Stimulated activated naive CD4-positive, alpha-beta T cell (primary cell): ENCODE data around the gene FER1L5.

Source experiments
- DNase-seq, 6 experiments: peaks; one replicate each; lab custom pipeline; 2025; lab: John Stamatoyannopoulos, UW

Gene FER1L5

DNA sequence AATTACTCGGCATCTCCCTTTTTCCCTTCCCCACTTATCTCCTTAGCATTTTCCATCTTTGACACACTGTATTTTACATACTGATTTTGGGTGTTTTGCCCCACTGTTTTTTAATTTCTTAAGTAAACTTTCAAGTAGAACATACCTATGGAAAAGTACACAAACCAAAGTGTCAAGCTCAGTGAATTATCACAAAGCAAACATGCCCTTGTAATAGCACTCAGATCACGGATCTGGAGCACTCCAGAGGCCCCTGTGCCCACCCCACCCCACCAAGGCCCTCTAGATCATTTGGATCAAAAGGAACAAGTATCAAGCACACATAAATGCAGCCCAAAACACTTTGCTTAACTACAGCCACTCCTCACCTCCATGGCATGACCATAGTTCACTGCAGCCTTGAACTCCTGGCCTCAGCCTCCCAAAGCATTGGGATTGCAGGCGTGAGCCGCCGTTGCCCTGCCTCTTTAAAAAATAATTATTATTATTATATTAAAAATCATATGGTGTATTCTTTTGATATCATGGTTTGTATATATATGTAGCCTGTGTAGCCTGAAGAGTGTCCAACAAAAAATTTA is 38.1 kb downstream of the FER1L5 start:
- DNase-seq: no peak

DNA sequence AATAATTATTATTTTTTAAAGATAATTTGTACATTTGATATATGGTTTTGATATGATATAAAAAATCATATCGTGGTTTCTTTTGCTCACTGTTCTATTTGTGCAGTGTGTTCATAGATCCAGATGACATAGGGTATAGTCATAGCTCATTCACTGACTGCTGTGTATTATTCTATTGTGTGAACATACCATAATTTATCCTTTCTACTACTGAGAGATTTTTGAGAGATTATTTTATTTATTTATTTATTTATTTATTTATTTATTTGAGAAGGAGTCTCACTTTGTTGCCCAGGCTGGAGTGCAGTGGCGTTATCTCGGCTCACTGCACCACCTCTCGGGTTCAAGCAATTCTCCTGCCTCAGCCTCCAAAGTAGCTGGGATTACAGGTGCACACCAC is 39.0 kb downstream of the FER1L5 start:
- DNase-seq: no peak

DNA sequence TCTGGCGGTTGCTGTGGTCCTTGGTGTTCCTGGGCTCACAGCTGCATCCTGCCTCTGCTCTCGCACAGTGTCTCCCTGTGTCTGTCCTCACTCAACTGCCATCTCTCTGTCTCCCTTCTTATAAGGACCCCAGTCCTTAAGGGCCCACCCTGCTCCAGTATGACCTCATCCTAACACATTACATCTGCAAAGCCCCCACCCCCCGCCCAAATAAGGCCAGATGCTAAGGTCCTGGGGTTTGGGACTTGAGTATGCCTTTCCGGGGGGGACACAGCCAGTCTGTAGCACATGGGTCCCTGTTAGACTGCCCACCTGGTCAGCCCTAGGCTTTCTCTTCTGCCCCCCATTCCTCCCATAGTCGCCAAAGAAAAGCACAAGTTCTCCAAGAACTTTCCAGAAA is 40.7 kb downstream of the FER1L5 start:
- no peak for DNase-seq

DNA sequence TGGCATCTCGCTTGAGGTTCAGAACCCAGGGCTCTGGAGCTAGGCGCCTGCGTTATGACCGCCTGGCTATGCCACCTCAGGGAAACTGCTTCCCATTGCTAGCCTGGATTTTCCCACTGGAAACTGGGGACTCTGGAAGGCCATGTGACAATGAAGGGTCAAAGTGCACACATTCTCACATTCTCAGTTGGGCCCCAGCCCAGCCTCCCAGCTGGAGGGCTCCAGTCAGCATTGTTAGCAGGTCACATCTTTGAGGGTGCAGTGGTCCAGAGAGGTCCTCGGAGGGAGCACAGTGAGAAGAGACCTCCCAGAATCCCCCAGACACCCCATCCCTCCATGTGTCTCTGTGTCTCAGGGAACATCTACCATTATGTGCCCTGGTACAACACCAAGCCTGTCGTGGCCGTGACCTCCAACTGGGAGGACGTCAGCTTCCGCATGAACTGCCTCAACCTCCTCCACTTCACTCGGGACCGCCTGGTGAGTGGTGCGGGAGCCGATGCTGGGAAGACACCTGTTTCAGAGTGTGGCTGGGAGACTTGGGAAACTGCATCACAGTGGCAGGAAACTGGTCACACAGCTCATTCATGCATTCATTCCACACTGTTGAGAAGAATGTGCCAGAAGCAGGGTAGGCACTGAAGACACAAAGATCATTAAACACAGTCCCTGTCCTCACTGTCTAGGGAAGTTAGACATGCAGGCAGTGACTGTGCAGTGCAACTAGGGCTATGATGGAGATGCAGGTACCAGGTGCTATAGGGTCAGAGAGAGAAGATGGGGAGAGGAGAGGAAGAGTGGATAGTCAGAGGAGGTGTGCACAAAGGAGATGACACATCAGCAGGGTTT is 41.6 kb downstream of the FER1L5 start:
- DNase-seq: no peak

DNA sequence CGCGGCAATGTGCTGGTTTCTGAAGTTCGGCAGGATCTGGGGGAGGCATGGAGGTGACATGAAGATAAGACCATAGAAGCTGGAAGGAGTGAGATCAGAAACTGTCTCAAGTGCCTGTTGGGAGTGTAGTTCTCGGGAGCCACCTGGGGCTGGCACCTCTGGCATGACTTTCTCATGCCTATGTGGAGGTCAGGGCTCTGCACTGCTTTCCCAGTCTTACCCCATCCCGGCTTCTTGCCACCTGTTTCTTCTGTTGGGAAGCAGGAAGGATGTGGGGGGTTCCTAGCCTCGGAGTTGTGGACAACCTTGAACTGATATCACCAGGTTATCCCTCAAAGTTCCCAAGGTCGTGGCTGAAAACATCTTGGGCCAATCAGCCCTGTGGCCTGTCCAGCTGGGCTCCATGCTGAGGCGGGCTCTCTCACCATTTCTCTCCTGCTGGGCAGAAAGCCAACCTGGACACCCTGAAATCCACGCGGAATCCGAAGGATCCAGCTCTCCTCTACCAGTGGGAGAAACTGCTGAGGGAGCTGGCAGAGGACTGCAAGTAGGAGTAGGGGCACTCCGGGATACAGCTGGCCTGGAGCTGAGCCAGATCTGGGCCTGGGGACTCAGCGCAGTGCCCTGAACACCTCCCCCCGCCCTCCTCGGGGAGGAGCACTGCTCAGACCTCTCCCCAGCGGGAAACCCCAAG is 42.5 kb downstream of the FER1L5 start:
- no peak for DNase-seq

DNA sequence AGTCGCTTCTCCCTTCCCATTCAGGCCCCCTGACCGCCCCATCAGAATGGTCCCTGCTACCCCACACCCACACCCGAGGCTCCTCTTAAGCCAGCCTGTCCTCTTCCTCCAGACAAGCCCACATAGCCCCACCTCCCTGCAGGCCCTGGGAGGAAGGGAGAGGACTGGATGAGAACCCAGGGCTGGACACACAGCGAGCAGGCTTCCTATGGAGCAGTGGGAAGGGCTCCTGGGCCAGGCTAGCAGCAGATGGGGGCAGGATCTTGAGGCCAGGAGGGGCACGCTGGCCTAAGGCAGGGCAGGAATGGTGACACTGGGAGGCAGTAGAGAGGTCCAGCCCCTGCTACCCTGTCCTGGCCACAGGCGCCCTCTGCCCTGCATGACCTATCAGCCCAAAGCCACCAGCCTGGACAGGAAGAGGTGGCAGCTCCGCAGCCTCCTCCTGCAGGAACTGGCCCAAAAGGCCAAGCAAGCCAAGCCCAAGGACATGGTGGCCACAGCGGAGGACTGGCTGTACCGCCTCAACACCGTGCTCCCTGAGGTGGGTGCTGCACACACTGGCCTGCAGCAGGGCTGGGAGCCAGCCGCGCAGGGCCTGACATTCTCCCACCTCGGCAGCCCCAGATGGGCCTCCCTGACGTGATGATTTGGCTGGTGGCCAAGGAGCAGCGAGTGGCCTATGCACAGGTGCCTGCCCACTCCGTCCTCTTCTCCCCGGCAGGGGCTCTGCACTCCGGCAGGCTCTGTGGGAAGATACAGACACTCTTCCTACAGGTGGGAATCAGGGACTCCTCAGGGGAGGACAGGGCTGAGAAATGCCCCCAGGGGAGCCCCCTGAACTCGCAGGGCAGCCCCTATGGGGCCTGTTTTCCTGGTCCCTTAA is 43.3 kb downstream of the FER1L5 start:
- DNase-seq: no peak

DNA sequence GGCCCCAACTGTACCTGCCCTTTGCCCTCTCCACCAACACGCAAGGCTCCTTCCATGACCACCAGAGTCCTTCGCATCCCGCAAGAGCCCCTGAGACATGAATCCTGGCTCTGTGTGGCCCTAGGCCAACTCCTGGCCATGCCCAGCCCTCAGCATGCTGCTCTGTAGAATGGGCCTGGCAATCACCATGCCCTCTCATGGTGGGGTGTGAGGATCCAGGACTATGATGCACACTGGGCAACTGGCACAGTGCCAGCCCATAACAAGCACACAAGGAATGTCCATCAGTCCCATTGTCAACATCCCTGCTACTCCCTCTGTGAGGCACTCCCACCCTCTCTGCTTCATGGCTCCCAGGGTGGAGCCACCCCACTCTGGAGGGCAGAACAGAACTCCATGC is 44.7 kb downstream of the FER1L5 start:
- no peak for DNase-seq

DNA sequence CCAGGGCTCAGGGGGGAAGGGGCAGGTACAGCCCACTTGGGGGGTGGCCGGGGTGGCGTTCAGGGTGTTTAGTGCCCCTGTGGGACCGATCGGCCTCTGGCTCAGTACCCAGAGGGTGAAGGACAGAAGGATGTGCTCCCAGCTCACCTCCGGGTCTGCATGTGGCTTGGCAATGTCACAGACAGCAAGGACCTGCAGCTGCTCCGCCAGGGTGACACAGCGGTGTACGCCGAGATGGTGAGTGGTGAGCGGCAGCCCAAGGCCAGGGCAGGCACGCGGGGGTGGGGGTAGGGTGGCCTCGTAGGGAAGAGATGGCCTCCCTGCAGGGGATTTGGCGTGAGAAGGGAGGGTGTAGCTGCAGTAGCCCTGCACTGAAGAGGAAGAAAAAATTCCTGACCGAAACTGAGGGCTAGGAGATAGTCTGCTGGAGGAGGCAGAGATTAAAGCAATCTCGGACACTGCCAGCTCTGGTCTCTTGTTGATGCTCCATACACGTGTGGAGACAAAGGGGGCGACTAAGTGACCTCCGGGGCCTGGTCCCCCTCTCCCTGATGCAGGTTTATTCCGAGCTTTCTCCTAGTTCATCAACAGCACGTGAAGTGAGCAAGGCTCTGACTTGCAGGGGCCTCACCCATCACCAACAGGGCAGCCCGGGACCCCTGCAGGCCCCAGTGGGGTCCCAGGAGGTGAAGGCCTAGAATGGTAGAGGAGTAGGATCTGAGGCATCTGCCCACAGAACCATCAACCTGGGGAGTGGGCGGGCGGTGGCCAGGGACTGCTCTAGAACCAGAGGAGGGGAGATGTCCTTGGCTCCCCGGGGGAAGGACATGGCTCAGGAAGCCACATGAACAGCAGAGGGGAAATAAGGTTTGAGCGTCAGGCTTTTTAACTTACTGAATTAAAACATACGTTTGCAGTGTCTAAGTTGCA is 45.4 kb downstream of the FER1L5 start:
- DNase-seq: no peak

DNA sequence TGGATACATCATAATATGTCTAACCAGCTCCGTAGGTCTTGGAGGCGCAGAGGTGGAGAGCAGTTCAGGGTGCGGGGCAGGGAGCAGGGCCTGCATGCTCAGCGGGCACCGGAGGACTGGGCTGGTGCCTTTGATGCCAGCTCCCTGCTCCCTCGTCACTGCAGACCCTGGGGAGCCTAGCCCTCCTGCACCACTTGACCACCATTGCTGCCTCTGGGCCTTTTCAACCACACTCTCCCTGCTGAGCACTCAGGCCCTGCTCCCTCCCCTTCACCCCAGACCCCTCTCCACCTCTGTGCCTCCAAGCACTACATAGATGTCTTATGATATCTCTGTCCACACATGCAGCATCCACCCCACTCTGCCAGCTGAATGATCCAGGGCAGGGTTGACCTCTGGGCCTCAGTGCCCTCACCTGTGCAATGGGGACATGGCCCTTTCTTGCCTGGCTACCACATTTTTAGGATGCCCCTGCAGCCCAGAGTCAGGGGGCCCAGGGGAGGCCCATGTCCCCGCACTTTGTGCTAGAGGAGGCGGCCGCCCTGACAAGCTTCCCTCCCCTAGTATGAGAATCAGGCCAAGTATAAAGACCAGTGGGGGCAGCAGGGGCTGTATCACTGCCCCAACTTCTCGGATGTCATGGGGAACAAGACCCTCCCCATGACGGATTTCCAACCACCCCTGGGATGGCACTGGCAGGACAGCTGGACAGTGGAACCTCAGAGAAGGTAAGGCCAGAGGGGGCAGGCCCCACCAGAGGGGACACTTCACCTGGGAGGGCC is 46.3 kb downstream of the FER1L5 start:
- no peak for DNase-seq

DNA sequence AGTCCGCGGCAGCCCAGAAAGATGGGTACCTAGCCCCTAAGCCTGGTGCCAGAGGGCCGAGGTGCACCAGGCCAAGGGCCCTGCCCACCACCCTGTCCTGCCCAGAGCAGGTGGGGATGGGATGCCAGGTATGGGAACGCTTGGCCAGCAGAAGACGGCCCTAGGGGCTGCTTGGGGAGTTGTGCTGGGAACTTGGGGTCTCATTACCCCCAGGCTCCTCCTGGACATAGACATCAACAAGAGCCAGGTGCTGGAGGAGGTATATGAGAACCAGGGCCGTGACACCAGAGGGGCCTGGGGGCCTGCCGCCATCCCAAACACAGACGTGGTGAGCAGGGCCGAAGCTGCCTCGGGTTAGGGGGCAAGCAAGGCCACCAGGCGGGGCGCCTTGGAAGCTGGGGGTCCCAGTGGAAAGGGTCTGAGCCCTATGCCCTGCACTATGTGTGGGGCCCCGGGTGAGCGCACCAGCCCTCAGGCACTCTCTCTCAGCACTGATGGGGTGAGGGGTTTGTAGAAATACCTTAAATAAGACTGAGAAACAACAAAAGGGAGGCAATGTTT is 46.9 kb downstream of the FER1L5 start:
- no peak for DNase-seq

DNA sequence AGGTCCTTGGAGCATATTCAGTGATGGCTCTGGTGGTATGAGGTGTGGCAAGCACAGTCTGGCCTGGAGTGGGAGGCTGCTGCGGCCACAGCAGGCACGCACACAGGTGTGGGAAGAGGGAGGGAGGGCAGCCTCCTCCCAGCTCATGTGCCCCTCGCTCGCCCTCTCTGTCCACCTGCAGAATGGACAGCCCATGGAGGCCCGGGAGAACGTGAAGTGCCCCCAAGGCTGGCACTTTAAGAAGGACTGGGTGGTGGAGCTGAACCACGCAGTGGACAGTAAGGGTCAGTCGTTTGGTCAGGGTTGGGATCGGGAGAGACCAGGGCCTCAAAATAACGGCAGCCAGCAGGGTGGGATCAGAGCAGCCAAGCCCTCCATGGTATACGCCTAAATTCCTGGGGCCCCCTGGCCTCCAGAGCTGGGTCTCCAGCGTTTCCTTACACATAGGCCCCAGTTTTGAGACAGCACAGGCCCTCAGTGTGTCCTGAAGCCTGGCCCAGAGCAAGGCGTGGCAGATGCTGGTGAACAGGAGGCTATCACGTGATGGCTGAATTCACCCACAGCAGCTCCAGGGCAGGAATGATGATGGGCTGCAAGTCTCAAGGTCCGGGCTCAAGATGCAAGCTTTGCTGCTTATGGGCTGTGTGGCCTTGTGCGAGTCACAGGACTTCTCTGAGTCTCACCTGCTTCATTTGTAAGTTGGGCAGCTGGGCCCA is 47.9 kb downstream of the FER1L5 start:
- DNase-seq: no peak

DNA sequence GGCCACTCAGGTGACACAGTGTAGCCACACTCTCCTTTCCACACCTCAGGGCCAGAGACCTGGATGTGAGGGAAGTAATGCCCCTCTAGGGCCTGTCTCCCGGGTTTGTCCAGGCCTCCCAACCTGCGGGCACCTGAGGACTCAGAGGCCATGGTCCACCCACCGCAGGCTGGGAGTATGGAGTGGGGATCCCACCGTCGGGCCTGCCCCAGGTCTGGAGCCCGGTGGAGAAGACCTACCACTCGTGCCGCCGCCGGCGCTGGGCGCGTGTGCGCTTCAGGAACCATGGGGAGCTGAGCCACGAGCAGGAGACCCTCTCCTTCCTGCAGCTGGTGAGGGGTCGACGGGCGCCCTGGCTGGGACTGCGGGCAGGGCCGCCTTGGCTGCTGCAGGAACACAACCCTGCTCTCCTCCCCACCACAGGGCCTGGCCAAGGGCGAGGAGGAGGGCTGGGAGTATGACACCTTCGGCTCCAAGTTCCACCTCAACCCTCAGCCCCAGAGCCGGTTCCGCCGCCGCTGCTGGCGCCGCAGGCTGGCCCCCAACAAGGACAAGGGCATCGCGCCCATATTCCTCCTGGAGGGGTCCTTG is 48.6 kb downstream of the FER1L5 start:
- DNase-seq: no peak

DNA sequence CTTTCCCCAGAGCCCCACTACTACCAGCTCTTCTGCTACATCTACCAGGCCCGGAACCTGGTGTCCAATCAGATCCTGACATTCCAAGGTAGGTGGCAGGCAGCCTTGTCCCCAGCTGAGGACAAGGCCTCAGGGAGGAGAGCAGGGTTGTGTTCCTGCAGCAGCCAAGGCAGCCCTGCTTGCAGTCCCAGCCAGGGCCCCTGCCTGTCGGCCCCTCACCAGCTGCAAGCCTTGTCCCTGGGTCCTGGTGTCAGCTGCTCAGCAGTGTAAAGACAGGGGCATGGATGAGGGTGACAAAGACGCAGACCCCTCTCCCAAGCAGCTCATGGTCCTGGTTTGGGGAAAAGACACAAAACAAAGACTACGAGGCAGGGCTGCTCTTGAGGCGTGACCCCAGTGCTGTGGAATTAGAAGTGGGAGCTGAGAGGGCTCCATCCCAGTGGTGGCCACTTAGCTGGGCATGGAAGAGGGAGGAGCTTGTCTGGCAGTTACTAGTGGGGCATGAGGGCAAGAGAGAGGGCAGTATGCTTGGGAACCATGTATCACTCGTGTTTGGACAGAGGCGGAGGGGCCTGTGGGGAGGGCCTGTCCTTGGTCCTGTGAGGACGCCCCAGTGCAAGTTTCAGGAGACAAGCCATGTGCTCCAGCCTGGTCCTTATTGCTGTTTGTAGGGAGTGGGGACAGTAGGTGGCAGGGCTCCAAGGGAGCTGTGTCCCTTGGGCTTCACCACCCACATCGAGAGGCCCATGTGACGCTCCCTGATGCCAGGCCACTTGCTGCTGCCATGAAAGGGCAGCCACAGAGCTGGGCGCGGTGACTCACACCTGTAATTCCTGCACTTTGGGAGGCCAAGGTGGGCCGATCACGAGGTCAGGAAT is 49.8 kb downstream of the FER1L5 start:
- DNase-seq: no peak

DNA sequence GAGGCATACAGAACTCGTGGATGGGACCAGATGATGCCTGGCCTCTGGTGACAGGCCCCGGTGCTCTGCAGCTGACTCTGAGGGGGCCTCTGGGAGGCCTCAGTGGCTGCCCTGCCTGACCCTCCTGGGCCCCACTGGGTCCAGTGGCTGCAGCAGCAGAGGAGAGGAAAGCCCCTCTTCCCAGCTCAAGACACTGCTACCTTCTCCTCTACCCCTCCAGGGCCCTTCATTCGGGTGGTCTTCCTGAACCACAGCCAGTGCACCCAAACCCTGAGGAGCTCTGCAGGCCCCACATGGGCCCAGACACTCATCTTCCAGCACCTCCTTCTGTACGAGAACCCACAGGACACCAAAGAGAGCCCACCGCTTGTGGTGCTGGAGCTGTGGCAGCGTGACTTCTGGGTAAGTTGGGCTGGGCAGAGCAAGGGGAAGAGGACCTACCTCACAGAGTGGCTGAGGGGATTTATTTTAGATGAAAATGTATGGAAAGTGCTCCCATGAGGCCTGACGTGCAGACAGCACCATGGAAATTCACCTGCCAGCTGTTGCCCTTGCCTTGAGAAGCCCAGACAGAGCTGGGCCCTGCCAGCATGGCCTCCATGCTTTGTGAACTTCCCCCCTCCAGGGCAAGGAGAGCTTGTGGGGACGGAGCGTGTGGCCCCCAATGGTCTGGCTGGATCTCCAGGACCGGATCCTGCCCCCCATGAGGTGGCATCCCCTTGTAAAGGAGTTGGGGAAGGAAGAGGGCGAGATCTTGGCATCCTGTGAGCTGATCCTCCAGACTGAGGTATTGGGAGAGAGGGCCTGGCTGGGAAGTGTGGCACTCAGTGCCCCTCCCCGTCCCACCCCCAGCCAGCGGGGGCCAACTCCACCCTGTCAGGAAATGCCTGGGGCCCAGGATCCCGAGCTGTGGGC is 51.0 kb downstream of the FER1L5 start:
- no peak for DNase-seq

DNA sequence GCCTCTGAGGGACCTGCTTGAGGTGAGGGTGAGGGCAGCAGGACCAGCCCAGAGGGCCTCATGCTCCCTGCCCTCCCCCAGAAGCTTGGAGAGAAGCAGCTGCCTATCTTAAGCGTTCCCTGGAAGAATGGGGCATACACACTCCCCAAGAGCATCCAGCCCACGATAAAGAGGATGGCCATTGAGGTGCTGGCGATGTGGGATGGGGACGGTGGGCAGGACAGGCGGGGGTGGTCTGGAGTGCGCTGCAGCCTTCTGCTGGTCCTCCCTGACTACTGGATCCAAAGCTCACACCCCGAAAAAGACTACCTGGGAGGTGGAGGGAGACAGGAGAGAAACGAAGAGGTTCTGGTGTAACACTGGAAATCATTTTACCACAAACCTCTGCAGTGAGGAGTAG is 51.7 kb downstream of the FER1L5 start:
- DNase-seq: no peak

DNA sequence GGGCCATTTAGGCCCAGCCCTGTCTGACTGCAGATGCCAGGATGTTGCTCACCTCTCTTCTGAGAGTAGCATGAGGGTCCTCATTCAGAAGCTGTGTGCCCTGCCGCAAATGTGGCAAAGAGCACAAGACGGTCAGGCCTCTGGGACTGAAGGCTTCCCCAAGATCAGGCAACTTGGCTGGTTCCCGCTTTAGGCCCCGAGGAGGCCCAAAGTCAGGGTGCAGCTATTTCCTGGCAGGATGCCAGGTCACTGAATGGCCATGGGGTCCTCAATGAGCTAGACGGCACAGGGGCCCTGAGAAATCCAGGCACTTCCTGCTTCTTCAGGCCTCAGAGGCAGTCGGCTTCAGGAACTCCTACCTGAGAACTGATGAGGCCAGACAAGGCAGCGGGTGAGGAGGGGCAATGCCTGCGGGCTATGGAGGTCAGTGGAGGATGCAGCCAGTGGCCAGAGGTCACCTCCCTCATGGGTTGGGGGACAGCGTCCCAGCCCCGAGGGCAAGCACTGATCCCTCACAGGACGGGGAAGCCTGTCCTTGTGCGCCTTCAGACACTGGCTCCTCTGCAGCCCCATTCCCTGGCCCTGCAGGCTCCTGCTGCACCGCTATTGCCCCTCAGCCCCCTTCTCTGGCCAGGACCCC is 52.4 kb downstream of the FER1L5 start:
- no peak for DNase-seq
